HG02943 (cell line): ENCODE data around the gene IFFO2.
"Not testable (repeated sequence)": the region's sequence is repeated elsewhere in the genome, so short reads cannot be mapped to it uniquely, and the experiment has no call there.

Experiments used
- ATAC-seq: cut with Tn5 transposase; IDR thresholded peaks from one replicate; pipeline ENCODE4 v1.9.1; 2021; ENCODE audit warnings: mild to moderate bottlenecking, low read depth, moderate library complexity; ENCODE audit not compliant: unreplicated experiment

IFFO2 gene

DNA sequence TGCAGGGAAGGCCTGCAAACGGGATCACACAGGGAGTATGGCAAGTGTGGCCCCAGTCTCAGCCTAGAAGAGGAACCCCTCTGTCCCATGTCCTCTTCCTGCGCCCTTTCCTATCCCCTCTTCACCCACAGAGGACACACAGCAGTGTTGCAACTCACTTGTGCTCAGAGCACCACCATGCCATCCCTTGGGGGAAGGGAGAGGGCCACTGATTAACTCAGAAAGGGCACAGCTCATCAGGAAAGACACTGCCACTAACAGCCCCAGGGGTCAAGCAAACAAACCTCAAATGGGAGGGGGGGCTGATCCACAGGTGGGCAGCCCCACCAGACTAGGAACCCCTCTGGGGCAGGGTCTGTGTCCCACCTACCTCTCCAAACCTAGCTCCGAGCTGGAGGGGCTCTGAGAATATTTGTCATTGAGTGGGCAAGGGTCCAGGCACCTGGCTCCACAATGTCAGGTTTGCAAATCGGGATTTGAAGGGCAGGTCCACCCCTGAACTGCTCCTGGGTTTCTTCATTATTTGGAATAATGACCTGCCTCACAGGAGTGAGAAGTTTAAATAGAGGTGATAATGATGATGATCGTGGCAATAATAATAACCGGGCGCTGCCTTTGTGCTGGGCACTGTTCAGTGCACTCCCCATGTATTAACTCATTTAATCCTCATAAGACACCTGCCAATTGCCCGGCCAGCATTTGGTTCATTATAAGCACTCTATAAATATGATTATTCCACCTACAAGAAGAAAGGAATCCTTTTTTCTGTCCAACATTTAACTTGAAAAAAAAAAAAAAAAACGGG lies 55.1 kb downstream of the IFFO2 start:
- ATAC-seq: no peak

DNA sequence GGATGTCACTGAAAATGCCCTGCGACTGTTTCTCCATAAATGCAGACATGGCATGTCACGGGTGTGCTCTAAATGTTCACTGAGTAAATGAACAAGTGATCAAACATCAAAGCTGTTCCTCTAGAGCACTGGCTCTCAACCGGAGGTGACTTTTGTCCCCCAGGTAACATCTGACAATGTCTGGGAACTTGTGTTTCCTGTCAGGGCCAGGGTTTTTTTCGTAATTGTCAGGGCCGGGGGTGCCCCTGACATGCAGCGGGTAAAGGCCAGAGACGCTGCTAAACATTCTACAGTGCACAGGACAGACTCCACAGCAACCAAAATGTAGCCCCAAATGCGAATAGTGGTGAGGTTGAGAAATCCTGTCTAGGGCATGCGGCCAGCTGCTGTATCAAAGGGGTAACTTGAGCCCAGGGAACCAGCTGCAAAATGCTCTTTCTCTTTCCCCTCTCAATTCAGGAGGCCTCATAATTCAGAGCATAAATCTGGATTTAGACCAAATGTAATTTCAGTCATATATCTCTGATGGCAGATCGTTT lies 56.1 kb downstream of the IFFO2 start:
- ATAC-seq: no peak

DNA sequence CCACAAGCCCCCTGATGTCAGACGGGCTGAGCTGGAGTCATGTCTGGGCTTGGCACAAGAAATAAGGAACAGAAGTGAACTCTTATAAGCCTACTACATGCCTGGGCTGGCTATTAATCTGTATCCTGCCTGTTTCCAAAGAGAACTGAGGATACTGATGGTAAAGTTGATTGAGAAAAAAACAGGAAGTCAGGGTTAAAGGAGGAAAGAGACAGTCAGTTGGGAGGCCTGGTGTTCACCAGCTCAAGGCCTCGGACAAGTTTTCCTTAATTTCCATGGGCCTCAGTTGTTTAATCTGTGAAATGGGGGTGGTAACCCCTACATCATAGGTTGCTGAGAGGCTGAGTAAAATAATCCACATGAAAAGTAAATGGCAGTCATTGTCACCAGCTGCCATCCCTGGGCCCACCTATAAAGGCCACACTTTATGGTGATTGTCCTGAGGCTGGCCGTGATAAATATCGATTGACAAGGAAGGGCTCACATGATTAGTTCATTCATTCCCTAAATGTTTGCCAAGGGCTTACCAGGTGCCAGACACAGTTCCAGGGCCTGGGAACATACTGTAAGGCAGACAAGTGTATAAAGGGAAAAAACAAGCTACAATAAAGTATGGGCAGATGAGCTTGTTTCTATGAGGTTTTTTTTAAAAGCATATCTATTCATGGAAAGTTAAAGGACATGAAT lies 57.0 kb downstream of the IFFO2 start:
- ATAC-seq: no peak

DNA sequence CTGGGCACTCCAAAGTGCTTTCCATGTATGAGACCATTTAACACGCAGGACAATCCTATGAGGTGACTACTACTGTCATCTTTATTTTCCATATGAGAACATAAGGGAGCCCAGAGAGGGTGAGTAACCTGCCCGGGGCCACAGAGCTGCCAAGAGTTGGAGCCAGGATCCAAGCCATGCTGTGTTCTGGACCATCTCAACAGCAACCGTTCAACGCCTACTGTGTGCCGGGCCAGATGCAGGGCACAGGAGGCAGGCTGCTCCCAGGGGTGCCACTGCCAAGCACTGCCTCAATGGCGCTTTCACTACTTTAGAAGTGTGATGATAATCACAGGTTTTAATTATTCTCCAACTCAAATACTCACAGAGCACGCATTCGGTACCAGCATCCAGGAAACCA lies 57.9 kb downstream of the IFFO2 start:
- no peak for ATAC-seq

DNA sequence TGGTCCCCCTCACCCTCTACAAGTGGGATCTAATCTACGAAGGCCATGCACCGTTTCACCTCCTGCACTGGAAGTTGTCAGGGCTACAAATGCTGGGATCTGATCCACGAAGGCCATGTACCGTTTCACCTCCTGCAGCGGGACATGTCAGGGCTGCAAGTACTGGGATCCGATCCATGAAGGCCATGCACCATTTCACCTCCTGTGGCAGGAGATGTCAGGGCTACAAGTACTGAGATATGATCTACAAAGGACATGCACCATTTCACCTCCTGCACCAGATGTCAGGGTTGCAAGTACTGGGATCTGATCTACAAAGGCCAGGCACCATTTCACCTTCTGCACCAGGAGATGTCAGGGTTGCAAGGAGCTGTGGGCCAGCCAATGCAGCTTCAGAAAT lies 61.2 kb downstream of the IFFO2 start:
- no peak for ATAC-seq

DNA sequence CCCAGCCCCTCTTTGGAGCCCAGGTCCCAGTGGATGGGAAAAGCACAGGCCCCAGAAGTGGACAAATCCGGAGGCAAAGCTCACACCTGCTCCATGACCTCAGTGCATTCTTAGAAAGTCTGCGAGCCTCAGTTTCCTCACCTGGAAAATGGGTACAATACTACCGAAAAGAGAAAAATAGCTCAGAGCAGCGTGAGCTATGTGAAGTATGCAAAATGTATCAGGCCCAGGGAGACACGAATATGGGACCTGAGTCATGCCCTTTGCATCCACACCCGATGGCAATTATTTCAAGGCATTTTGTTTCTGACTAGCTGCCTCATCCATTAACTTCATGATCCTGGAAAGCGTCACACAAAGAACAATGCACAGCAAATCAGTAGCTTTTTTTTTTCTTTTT lies 63.4 kb downstream of the IFFO2 start:
- ATAC-seq: no peak

DNA sequence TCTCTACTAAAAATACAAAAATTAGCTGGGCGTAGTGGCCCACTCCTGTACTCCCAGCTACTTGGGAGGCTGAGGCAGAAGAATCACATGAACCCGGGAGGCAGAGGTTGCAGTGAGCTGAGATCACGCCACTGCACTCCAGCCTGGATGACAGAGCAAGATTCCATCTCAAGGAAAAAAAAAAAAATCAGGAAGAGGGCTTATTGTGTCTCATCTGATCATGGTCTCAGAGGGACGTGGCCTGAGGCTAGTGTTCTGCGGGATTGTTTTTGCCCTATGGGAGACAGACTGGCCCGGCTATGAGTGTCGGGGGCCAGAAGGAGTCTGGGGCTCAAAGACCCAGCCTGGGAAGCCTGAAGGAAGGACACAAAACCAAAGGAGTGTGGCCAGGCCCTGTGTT lies 64.6 kb downstream of the IFFO2 start:
- ATAC-seq: not testable (repeated sequence)

DNA sequence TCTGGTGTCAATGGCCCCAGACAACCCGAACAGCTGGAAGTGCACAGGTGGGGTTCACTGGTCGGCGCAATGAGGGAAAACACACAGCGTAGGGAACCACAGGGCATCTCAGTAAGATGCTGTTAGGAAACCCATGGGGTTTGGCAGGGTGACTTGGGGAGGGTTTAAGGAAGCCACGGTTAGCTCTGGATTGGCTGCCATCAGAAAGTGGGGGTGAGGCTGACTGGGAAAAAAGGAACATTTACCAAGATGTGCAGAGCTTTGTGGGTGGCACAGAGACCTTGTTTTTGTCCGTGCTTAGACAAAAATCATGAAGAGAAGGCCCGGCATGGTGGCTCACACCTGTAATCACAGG lies 65.1 kb downstream of the IFFO2 start:
- no peak for ATAC-seq

DNA sequence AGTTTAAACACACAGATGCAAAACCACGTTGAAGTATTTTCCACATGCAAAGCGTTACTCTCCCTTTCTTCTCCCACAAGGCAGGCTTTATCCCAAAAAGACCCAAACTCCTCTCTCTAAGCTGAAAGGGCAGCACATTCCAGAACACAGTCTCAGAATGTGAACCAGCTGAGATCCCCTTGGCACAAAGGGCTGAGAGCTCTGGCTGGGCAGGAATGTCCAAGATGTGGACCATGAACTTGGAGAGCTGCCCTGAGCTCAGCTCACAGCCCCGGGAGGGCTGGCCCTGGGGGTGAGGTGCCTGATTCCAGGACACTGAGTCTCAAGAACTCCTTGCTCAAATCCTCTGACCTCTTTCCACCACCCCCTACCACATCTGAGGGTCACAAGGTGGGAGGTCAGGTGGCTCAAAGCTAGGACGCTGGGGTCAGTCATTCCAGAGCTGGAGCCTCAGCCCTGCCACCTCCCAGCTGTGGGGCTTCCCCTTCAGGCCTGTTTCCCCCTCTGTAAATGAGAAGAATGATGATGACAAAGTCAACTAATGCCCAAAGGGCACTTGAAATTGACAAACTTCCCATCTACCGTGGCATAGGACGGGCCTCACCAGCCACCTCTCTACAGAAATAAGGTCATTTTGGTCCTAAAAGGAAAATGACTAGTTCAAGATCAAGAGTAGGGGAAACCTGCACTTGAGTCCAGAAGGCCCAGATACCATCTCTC lies 65.6 kb downstream of the IFFO2 start:
- ATAC-seq: no peak

DNA sequence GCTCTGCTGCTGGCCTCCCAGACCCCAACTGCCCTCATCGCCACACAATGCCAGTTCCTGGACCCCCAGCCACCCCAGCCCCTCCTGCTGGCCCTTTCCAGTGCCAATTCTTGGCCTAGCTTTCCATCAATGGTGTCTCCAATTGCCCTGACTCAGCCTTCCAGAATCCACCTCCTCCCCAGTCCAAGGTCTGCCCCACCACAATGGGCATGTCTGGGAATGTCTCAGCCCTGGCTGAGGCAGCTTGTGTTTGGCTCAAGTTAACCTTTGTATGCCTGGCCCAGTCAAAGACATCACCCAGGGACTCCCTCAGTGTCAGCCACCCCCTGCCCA lies 70.5 kb downstream of the IFFO2 start:
- ATAC-seq: no peak

DNA sequence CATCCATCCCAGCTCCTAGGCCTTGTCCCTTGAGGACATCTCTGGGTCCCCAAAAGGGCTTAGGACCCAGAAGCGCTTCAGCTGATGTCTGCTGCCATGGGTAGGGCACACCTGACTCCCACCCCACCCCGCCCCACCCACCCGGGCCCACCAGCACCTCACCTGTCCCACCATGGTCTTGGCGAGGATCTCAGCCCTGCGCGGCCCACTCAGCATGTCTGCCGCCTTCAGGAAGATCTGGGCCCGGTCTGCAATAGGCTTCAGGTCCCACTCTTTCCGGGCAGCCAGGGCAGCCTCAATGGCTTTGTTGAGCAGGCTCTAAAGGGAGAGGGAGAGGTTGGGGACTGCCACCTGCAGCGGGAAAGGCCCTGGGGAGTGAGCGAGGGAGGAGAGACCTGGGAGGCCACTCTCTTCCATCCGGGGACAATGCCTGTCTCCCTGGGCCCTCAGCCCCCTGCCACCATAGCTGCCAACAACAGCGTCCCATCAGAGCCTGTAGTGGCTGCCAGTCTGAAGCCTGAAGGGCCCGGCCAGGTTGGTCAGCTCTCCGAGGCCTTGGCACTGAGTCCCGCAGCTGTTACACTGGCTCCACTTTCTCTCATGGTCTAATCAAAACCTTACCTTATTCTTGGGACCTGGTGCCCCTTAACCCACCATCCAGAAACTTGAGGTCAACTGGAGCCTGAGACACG lies 71.0 kb downstream of the IFFO2 start:
- no peak for ATAC-seq

DNA sequence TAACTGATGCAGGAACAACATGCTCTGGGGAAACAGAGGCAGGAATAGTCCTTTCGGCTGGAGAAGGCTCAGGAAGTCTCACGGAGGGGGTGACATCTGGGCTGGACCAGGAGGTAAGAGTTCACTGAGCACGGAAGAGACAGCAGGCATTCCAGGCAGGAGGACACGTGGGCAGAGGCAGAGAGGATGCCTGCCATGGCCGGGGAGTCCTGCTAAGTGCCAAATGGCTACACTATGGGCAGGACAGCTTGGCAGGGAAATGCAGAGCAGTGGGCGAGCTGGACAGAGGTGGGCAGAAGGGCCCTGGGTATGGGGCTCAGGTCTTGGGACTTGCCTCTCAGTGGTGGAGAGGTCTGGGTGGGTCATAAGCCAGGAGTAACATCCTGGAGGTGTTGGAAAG lies 71.7 kb downstream of the IFFO2 start:
- no peak for ATAC-seq

DNA sequence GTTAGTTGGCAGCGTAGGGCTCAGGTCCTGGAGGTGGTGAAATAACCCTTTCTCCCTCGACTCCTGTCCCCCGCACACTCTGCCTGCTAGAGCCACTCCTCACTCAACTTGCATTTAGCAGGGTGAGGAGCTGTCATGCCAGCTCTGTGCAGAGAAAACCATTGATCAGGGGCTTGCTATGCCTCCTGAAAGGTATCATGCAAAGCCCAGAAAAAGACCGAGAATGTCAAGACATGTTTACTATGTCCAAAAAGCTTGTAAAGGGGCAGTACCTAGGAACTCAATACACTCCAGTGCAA lies 72.1 kb downstream of the IFFO2 start:
- no peak for ATAC-seq

DNA sequence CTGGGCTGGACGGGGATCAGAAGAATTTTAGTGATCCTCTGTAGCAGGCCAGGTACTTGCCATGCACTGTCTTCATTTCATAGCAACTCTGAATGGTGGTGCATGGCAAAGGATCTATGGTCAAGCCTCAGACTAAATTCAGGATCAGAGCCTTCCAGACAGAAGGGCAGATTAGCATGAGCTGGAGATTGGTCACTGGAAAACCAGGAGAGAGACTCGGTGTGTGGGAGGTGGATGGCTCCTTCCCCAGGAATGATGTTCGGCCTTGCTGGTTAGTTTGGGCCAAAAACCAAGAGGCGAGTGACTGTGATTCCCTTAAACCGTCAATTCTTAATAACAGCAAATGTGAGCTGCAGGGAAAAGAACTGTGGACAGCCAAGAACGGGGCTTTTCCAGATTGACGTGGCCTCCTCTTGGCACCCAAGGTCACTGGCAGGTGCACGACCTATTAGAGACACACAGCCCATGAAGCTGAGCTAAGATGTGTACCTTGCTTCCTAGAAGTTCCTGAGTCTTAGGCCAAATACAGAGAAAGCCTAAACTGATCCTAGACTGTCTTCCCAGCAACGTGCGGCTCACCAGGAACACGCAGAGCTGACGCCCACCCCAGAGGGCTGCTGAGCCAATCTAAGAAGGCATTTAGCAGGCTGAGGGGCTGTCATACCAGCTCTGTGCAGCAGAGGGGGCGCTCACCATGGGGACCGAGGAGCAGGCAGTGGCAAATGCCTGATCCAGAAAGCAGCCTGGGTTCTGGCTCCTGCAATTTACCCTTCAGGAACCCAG lies 72.6 kb downstream of the IFFO2 start:
- no peak for ATAC-seq

DNA sequence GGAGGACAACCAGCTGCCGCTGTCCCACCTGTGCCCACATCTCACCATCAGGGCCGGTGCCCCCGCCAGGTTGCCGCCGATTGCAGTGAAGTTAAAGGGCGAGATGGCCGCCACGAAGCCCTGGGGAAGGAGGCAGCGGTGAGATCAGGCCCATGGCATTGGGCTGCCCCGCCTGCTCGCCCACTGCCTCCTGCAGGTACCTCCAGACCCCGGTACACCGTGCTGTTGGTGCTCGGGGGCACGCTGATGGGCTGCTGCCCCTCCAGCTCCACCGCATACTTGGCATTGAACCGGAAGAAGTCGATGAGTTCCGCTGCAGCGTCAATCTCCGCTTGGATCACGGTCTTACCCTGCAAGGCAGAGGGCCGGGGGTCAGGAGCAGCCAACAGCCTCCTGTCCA lies 73.4 kb downstream of the IFFO2 start:
- no peak for ATAC-seq

DNA sequence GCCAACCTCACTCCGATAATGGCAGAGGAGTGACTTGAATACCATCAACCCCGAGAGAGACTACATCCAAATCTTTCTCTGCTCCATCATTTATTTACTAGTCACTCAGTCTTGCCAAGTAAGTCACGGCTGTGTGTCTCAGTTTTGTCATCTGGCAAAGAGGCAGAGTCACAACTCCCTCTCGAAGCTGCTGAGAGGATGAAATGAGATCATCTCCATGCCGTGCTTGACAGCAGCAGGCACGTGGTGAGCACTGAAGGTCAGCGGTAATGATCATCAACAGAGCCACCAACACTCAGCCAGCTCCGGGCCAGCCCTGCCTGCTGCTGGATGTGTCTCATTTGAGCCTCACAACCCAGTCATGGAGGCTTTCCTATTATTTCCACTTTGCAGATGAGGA lies 74.0 kb downstream of the IFFO2 start:
- no peak for ATAC-seq

DNA sequence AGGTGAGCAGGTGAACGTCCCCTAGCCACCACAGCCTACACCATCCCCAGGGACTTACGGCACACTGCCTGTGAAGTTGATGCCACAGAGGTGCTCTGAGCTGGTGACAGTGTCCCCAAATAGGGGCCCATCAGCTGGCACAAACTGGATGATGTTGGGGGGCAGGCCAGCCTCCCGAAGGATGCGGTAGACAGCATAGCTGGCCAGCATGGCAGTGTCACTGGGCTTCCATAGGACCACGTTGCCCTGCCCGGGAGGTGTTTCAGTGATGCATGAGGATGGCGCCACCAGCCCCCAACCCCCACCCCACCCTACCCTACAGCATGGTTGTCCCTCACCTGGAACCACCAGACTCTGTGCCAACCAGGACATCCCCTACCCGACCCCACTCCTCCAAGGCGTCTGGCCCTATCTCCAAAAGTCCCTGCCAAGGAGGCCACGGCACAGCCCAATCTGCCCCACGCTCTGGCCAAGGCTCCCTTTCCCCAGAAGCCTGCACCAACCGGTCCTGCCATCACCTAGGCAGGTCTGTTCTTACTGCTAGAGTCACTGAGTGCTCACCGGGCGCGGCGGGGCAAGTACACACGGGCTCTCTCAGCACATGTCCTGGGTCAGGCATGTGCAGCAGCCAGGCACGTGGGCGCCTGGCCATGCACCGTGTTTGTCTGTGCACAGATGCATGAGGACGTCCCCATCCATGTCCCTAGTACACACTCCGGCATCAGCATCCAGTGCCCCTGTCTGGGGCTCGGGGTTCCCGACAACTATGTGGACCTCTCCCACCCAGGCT lies 74.6 kb downstream of the IFFO2 start:
- no peak for ATAC-seq

DNA sequence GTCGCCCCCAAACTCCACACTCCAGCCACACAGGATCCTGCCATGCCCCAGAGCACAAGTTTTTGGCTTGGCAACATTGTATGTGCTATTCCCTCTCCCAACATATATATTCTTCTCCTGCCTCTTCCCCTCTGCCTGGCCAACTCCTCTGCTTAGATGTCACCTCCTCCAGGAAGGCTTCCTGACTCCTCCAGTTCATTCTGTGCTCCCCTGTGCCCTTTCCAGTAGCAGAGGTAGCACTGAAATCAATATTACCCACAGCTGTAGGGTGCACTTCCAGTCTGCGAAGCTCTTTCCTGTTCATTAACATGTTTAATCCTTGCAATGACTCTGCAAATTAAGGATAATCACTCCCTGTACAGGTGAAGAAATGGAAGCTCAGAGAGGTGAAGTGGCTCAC lies 75.3 kb downstream of the IFFO2 start:
- no peak for ATAC-seq

DNA sequence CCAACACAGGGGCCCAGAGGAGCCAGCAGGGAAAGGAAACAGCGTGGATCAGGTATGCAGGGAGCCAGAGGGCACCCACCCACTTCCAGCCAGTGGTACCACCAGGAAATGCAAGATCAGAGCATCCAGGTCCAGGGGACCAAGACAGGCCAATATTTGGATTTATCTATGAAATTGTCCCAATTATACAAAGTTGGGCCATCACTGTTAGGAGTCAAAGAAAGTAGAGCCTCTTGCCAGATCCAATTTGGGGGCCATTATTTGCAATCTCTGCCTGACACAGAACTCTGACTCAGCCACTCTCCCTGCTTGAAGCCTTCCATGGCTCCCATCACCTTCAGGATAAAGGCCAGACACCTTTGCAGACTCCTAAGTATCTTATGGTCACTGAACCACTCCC lies 75.9 kb downstream of the IFFO2 start:
- no peak for ATAC-seq
